ENCODE data around the gene CPNE6. TPM values are rescaled to one million over a fixed set of nuclear protein-coding genes. Genes with fewer than 3 reads are reported as not detected.

CPNE6 gene
- total RNA-seq, 1 donor from 2014 or later: 0.09 TPM

- Mint-ChIP-seq H3K27ac (no peak overlapping the region), H3K4me1 (no peaks in the 10 kb centered on the region), H3K27me3 (no peaks in the 10 kb centered on the region), H3K9me3 (no peaks in the 10 kb centered on the region), H3K36me3 (ENCODE audit: low read depth) (no peaks in the 10 kb centered on the region), H3K4me3 (no peak overlapping the region)
- DNase-seq (no peak), ATAC-seq (ENCODE audit: low read depth) (no peak)
- ChIA-PET CTCF (interaction anchor here (1.1 kb wide), 1 partner anchor 11 kb away, joined by 4 read pairs; no protein-coding TSS in a partner anchor), POLR2A (no interaction called here)
- intact Hi-C loops (cut with micrococcal nuclease): no loop called here
- TF ChIP-seq CTCF (IDR thresholded peaks at IDR 0.05): no peak
Observed at GRCh38 chr14:24068711-24069410, 2.5 kb upstream of the CPNE6 start.

GRCh38 chr14:24069411-24069735 is 2.0 kb upstream of the CPNE6 start:
- intact Hi-C loops (cut with micrococcal nuclease): no loop called here
- CTCF ChIA-PET: interaction anchor here (1.1 kb wide), 1 partner anchor 11 kb away, joined by 4 read pairs; no protein-coding TSS in a partner anchor

GRCh38 chr14:24070285-24071143 is 848 bp upstream of the CPNE6 start:
- CTCF ChIA-PET: interaction anchor here (1.1 kb wide), 1 partner anchor 12 kb away, joined by 4 read pairs; no protein-coding TSS in a partner anchor
- no peak overlapping the region for H3K27ac Mint-ChIP-seq
- no peaks in the 10 kb centered on the region for H3K36me3 Mint-ChIP-seq (ENCODE audit: low read depth)
- TF ChIP-seq CTCF (IDR thresholded peaks at IDR 0.05): no peak
- peaks cover 8% of the 10 kb centered on the region for H3K4me1 Mint-ChIP-seq
- intact Hi-C loops (cut with micrococcal nuclease): no loop called here
- POLR2A ChIA-PET: interaction anchor here (0.8 kb wide), 1 partner anchor 10 kb away, joined by 3 read pairs; no protein-coding TSS in a partner anchor
- DNase-seq (no peak), ATAC-seq (ENCODE audit: low read depth) (no peak)
- no peaks in the 10 kb centered on the region for H3K27me3 Mint-ChIP-seq
- no peak overlapping the region for H3K4me3 Mint-ChIP-seq
- no peaks in the 10 kb centered on the region for H3K9me3 Mint-ChIP-seq

More at GRCh38 chr14:24069411-24069735, 2.0 kb upstream of the CPNE6 start:
- H3K9me3 Mint-ChIP-seq: no peaks in the 10 kb centered on the region
- H3K4me3 Mint-ChIP-seq: no peak overlapping the region
- ATAC-seq (ENCODE audit: low read depth): no peak
- DNase-seq: no peak
- H3K27me3 Mint-ChIP-seq: no peaks in the 10 kb centered on the region
- H3K4me1 Mint-ChIP-seq: no peaks in the 10 kb centered on the region
- no peaks in the 10 kb centered on the region for H3K36me3 Mint-ChIP-seq (ENCODE audit: low read depth)
- no peak for TF ChIP-seq CTCF (IDR thresholded peaks at IDR 0.05)
- POLR2A ChIA-PET: no interaction called here
- H3K27ac Mint-ChIP-seq: no peak overlapping the region

GRCh38 chr14:24071836-24072430 is 571 bp downstream of the CPNE6 start:
- intact Hi-C loops (cut with micrococcal nuclease): no loop called here
- DNase-seq (no peak), ATAC-seq (ENCODE audit: low read depth) (no peak)
- H3K4me3 Mint-ChIP-seq: no peak overlapping the region
- TF ChIP-seq CTCF (IDR thresholded peaks at IDR 0.05): no peak
- CTCF ChIA-PET: no interaction called here
- H3K27me3 Mint-ChIP-seq: no peaks in the 10 kb centered on the region
- no peaks in the 10 kb centered on the region for H3K36me3 Mint-ChIP-seq (ENCODE audit: low read depth)
- POLR2A ChIA-PET: no interaction called here
- H3K27ac Mint-ChIP-seq: no peak overlapping the region
- no peaks in the 10 kb centered on the region for H3K9me3 Mint-ChIP-seq
- peaks cover 21% of the 10 kb centered on the region for H3K4me1 Mint-ChIP-seq

GRCh38 chr14:24072436-24072835 is 1.1 kb downstream of the CPNE6 start:
- no peak for TF ChIP-seq CTCF (IDR thresholded peaks at IDR 0.05)
- CTCF ChIA-PET: interaction anchor here (1.2 kb wide), 1 partner anchor 14 kb away, joined by 5 read pairs; no protein-coding TSS in a partner anchor
- Mint-ChIP-seq H3K36me3 (ENCODE audit: low read depth) (no peaks in the 10 kb centered on the region), H3K27me3 (no peaks in the 10 kb centered on the region), H3K4me3 (no peak overlapping the region), H3K27ac (no peak overlapping the region), H3K4me1 (peaks cover 21% of the 10 kb centered on the region), H3K9me3 (no peaks in the 10 kb centered on the region)
- no peak for ATAC-seq (ENCODE audit: low read depth)
- no peak for DNase-seq
- intact Hi-C loops (cut with micrococcal nuclease): no loop called here
- POLR2A ChIA-PET: interaction anchor here (0.6 kb wide), 1 partner anchor 276 kb away, joined by 4 read pairs; no protein-coding TSS in a partner anchor
